ENCODE data around the gene OR8D2. TPM values are rescaled to one million over a fixed set of nuclear protein-coding genes. Genes with fewer than 3 reads are reported as not detected.

OR8D2 gene, protein sequence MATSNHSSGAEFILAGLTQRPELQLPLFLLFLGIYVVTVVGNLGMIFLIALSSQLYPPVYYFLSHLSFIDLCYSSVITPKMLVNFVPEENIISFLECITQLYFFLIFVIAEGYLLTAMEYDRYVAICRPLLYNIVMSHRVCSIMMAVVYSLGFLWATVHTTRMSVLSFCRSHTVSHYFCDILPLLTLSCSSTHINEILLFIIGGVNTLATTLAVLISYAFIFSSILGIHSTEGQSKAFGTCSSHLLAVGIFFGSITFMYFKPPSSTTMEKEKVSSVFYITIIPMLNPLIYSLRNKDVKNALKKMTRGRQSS
- total RNA-seq, result not detected

GRCh38 chr11:124320097-124320496 is at the start of gene OR8D2:
Gene OR8D2 (minus strand): TSS chr11:124320197. CDS start chr11:124320197, 0 bp downstream.
- H3K36me3 Mint-ChIP-seq (ENCODE audit: low read depth), result no peaks in the 10 kb centered on the region
- DNase-seq, result no peak
- ChIA-PET CTCF (no interaction called here), POLR2A (no interaction called here)
- H3K4me3 Mint-ChIP-seq, result no peak within 1 kb of the TSS
- H3K4me1 Mint-ChIP-seq, result no peaks in the 10 kb centered on the region
- peaks cover 5% of the 10 kb centered on the region for H3K27me3 Mint-ChIP-seq
- no peak within 1 kb of the TSS for H3K27ac Mint-ChIP-seq
- no peaks in the 10 kb centered on the region for H3K9me3 Mint-ChIP-seq

DNA sequence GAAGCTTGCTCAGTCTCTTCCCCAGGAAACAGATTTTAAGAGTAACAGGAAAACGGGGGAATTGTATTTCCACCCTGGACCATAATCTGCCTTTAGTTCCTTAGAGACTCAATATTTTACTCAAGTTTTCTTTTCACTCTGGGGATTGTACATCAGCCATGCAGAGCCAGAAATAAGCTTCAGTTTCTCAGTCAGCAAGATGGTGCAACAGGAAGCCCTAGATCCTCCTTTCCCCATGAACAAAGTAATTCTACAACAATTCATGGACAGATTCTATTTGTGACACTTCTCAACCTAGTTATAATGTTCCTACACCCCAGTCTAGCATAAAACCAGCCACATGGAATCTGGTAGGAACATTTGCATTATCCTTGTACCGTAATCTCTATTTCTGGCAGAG is 39.6 kb upstream of the OR8D2 start:
- H3K4me3 Mint-ChIP-seq, result no peak overlapping the region
- no peaks in the 10 kb centered on the region for H3K9me3 Mint-ChIP-seq
- no peaks in the 10 kb centered on the region for H3K4me1 Mint-ChIP-seq
- H3K36me3 Mint-ChIP-seq (ENCODE audit: low read depth), result no peaks in the 10 kb centered on the region
- ChIA-PET POLR2A (no interaction called here), CTCF (no interaction called here)
- no peak for DNase-seq
- H3K27ac Mint-ChIP-seq, result no peak overlapping the region
- H3K27me3 Mint-ChIP-seq, result no peaks in the 10 kb centered on the region

GRCh38 chr11:124346311-124346955 is 26.4 kb upstream of the OR8D2 start:
- ChIA-PET POLR2A (no interaction called here), CTCF (no interaction called here)
- Mint-ChIP-seq H3K9me3 (no peaks in the 10 kb centered on the region), H3K4me3 (no peak overlapping the region), H3K36me3 (ENCODE audit: low read depth) (no peaks in the 10 kb centered on the region), H3K4me1 (no peaks in the 10 kb centered on the region), H3K27ac (no peak overlapping the region), H3K27me3 (no peaks in the 10 kb centered on the region)
- no peak for DNase-seq

DNA sequence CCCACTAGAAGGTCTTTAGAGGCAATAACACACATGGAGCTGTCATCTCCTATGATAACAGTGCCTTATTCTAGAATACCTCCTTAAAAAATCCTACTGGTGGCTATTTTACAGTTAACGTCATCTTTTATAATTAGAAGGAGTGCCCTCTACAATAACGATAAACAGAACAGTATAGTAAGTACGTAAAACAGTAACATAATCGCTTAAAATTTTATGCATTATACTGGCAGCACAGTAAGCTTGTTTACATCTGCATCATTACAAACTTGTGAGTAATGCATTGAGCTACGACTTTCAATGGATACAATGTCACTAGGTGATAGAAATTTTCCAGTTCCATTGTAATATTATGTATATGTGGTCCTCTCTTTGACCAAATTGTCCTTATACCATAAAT is 24.3 kb upstream of the OR8D2 start:
- Mint-ChIP-seq H3K27ac (no peak overlapping the region), H3K36me3 (ENCODE audit: low read depth) (no peaks in the 10 kb centered on the region), H3K4me1 (no peaks in the 10 kb centered on the region), H3K9me3 (no peaks in the 10 kb centered on the region), H3K4me3 (no peak overlapping the region), H3K27me3 (no peaks in the 10 kb centered on the region)
- POLR2A ChIA-PET, result no interaction called here
- CTCF ChIA-PET, result no interaction called here
- no peak for DNase-seq

GRCh38 chr11:124340142-124340447 is 20.1 kb upstream of the OR8D2 start:
- Mint-ChIP-seq H3K36me3 (ENCODE audit: low read depth) (no peaks in the 10 kb centered on the region), H3K4me1 (no peaks in the 10 kb centered on the region), H3K27me3 (no peaks in the 10 kb centered on the region), H3K4me3 (no peak overlapping the region), H3K27ac (no peak overlapping the region), H3K9me3 (no peaks in the 10 kb centered on the region)
- CTCF ChIA-PET, result no interaction called here
- no peak for DNase-seq
- POLR2A ChIA-PET, result no interaction called here

- CTCF ChIA-PET, result interaction anchor here (1.4 kb wide), 1 partner anchor 14 kb away, joined by 4 read pairs; no protein-coding TSS in a partner anchor
- no peaks in the 10 kb centered on the region for H3K36me3 Mint-ChIP-seq (ENCODE audit: low read depth)
- no peaks in the 10 kb centered on the region for H3K27me3 Mint-ChIP-seq
- H3K27ac Mint-ChIP-seq, result no peak overlapping the region
- DNase-seq, result no peak
- POLR2A ChIA-PET, result no interaction called here
- no peaks in the 10 kb centered on the region for H3K4me1 Mint-ChIP-seq
- H3K9me3 Mint-ChIP-seq, result no peaks in the 10 kb centered on the region
- no peak overlapping the region for H3K4me3 Mint-ChIP-seq
These were observed 19.6 kb upstream of the OR8D2 start for GRCh38 chr11:124339396-124340141.

DNA sequence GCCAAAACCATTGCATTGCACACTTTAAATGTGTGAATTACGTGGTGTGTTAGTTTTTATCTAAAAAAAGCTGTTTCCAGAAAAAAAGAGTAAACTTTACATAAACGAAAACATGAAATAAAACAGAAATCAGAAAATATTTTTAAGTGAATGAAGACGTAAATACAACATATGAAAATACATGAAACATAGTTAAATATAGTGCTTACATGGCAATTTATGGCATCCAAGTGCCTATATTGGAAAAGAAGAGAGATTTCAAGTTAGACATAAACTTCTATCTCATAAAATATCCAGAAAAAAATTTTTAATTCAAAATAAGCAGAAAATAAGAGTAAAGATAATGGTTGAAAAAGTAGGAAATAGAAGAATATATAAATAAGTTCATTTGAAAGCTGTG is 11.9 kb upstream of the OR8D2 start:
- H3K27me3 Mint-ChIP-seq, result peaks cover 9% of the 10 kb centered on the region
- H3K4me3 Mint-ChIP-seq, result no peak overlapping the region
- ChIA-PET POLR2A (no interaction called here), CTCF (no interaction called here)
- H3K27ac Mint-ChIP-seq, result no peak overlapping the region
- peaks cover 10% of the 10 kb centered on the region for H3K4me1 Mint-ChIP-seq
- H3K36me3 Mint-ChIP-seq (ENCODE audit: low read depth), result no peaks in the 10 kb centered on the region
- no peak for DNase-seq
- H3K9me3 Mint-ChIP-seq, result no peaks in the 10 kb centered on the region

GRCh38 chr11:124329787-124330478 is 9.9 kb upstream of the OR8D2 start:
- ChIA-PET POLR2A (no interaction called here), CTCF (no interaction called here)
- Mint-ChIP-seq H3K27me3 (peaks cover 14% of the 10 kb centered on the region), H3K36me3 (ENCODE audit: low read depth) (no peaks in the 10 kb centered on the region), H3K4me3 (no peak overlapping the region), H3K9me3 (no peaks in the 10 kb centered on the region), H3K27ac (no peak overlapping the region), H3K4me1 (peaks cover 10% of the 10 kb centered on the region)
- no peak for DNase-seq

GRCh38 chr11:124327775-124328174 is 7.8 kb upstream of the OR8D2 start:
- H3K36me3 Mint-ChIP-seq (ENCODE audit: low read depth), result no peaks in the 10 kb centered on the region
- POLR2A ChIA-PET, result no interaction called here

DNA sequence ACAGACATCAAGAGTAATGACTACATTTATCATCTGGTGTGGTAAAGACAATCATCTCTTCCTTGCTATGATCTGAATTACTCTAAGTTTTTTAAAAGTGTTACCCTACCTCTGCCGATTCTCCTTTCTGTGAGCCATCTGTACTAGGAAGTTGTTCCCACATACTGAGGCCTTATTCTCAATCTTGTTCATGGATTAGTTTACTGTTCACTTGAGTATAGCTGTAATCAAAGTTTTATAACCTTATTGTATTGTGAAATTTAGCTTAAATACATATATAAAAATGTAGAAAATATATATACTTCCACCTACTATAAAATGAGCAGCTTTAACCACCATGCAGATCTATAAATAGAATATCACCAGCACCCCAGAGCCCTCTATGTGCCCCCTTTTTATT is 2.4 kb upstream of the OR8D2 start:
- H3K4me3 Mint-ChIP-seq, result no peak overlapping the region
- DNase-seq, result no peak
- H3K9me3 Mint-ChIP-seq, result no peaks in the 10 kb centered on the region
- H3K36me3 Mint-ChIP-seq (ENCODE audit: low read depth), result no peaks in the 10 kb centered on the region
- ChIA-PET CTCF (no interaction called here), POLR2A (no interaction called here)
- H3K27me3 Mint-ChIP-seq, result peaks cover 8% of the 10 kb centered on the region
- H3K4me1 Mint-ChIP-seq, result no peaks in the 10 kb centered on the region
- no peak overlapping the region for H3K27ac Mint-ChIP-seq

More at GRCh38 chr11:124327775-124328174, 7.8 kb upstream of the OR8D2 start:
- CTCF ChIA-PET, result no interaction called here
- Mint-ChIP-seq H3K4me1 (peaks cover 10% of the 10 kb centered on the region), H3K9me3 (no peaks in the 10 kb centered on the region), H3K27ac (no peak overlapping the region), H3K27me3 (peaks cover 15% of the 10 kb centered on the region), H3K4me3 (no peak overlapping the region)
- DNase-seq, result no peak

GRCh38 chr11:124315052-124315451 is 4.9 kb downstream of the OR8D2 start:
- POLR2A ChIA-PET, result no interaction called here

GRCh38 chr11:124313849-124314248 is 6.1 kb downstream of the OR8D2 start, which contains the start of gene OR8D1:
Gene OR8D1 (minus strand): TSS chr11:124313949. CDS start chr11:124310766, 3,183 bp downstream.
- H3K4me3 Mint-ChIP-seq, result no peak within 1 kb of the TSS
- no peaks in the 10 kb centered on the region for H3K4me1 Mint-ChIP-seq
- no peaks in the 10 kb centered on the region for H3K9me3 Mint-ChIP-seq
- ChIA-PET CTCF (no interaction called here), POLR2A (no interaction called here)
- H3K27ac Mint-ChIP-seq, result no peak within 1 kb of the TSS
- DNase-seq, result no peak
- H3K36me3 Mint-ChIP-seq (ENCODE audit: low read depth), result no peaks in the 10 kb centered on the region
- H3K27me3 Mint-ChIP-seq, result peaks cover 2% of the 10 kb centered on the region

More at GRCh38 chr11:124315052-124315451, 4.9 kb downstream of the OR8D2 start:
- DNase-seq, result no peak
- H3K9me3 Mint-ChIP-seq, result no peaks in the 10 kb centered on the region
- peaks cover 2% of the 10 kb centered on the region for H3K27me3 Mint-ChIP-seq
- CTCF ChIA-PET, result no interaction called here
- H3K4me3 Mint-ChIP-seq, result no peak overlapping the region
- no peaks in the 10 kb centered on the region for H3K36me3 Mint-ChIP-seq (ENCODE audit: low read depth)
- no peak overlapping the region for H3K27ac Mint-ChIP-seq
- H3K4me1 Mint-ChIP-seq, result no peaks in the 10 kb centered on the region

DNA sequence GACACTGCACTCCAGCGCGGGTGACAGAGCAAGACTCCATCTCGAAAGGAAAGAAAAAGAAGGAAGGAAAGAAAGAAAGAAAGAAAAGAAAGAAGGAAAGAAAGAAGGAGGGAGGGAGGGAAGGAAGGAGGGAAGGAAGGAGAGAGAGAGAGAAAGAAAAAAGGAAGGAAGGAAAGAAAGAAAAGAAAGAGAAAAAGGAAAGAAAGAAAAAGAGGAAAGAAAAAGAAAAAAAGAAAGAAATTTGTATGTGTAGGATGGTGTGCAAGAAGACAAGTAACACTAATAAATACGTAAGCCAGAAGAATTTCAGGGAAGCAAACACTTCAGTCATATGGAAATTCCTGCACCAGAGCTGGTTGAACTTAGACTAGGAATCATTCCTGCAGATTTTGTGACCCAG is 6.9 kb downstream of the OR8D2 start:
- POLR2A ChIA-PET, result no interaction called here
- Mint-ChIP-seq H3K9me3 (no peaks in the 10 kb centered on the region), H3K4me3 (no peak overlapping the region), H3K27ac (no peak overlapping the region), H3K4me1 (no peaks in the 10 kb centered on the region), H3K27me3 (peaks cover under 1% of the 10 kb centered on the region), H3K36me3 (ENCODE audit: low read depth) (no peaks in the 10 kb centered on the region)
- no peak for DNase-seq
- CTCF ChIA-PET, result no interaction called here
